HepG2 (cell line): Measurements from ENCODE around the gene RCE1. TPM values are rescaled to one million over a fixed set of nuclear protein-coding genes. Genes with fewer than 3 reads are reported as not detected.

Source experiments
- AHR ChIP-seq: IDR thresholded peaks from 2 replicates; pipeline ENCODE4 v1.6.1; 2018; ENCODE audit warnings: missing genetic modification reagents, missing compliant biosample characterization
- ESRRA ChIP-seq: sonication (generic); formaldehyde crosslinking; IDR thresholded peaks from 2 replicates; pipeline ENCODE4 v1.5.1; 2020; ENCODE audit warnings: mild to moderate bottlenecking, low read depth, missing genetic modification reagents
- HMGA1 ChIP-seq: sonication (generic); formaldehyde crosslinking; conservative IDR thresholded peaks from 2 replicates; pipeline ENCODE4 v1.4.0; 2020; ENCODE audit warnings: missing genetic modification reagents
- HMGXB4 ChIP-seq, 2 experiments: sonication (generic) in 1 of 2; formaldehyde crosslinking in 1 of 2; IDR thresholded peaks; 2 replicates each; pipeline versions ENCODE4 v1.4.0 to v1.6.1; 2018 to 2020; ENCODE audit warnings: missing genetic modification reagents in 2 of 2, borderline replicate concordance in 1 of 2, low read depth in 1 of 2, mild to moderate bottlenecking in 1 of 2, missing biosample characterization in 1 of 2
- KDM5B ChIP-seq: sonication (generic); formaldehyde crosslinking; IDR thresholded peaks from 2 replicates; pipeline ENCODE4 v1.4.0; 2020; ENCODE audit warnings: missing genetic modification reagents, mild to moderate bottlenecking, borderline replicate concordance
- RBAK ChIP-seq: sonication (generic); formaldehyde crosslinking; IDR thresholded peaks from 2 replicates; pipeline ENCODE4 v1.5.1; 2020; ENCODE audit warnings: mild to moderate bottlenecking, missing genetic modification reagents
- TCF7 ChIP-seq: sonication (generic); IDR thresholded peaks from 2 replicates; pipeline ENCODE4 v1.6.1; 2016; ENCODE audit warnings: antibody characterized with exemption, low read depth
- ZFP1 ChIP-seq: IDR thresholded peaks from 2 replicates; pipeline ENCODE4 v1.6.1; 2016
- ZFP62 ChIP-seq: sonication (generic); formaldehyde crosslinking; IDR thresholded peaks from 2 replicates; pipeline ENCODE4 v1.4.0; 2020; ENCODE audit warnings: missing genetic modification reagents
- ZNF276 ChIP-seq: sonication (generic); formaldehyde crosslinking; IDR thresholded peaks from 2 replicates; pipeline ENCODE4 v1.4.0; 2020; ENCODE audit warnings: mild to moderate bottlenecking, low read depth, missing genetic modification reagents
- ZNF337 ChIP-seq: sonication (generic); formaldehyde crosslinking; IDR thresholded peaks from 2 replicates; pipeline ENCODE4 v1.5.1; 2020; ENCODE audit warnings: missing genetic modification reagents, low read depth, mild to moderate bottlenecking, borderline replicate concordance
- ZNF563 ChIP-seq: sonication (generic); formaldehyde crosslinking; IDR thresholded peaks from 2 replicates; pipeline ENCODE4 v1.8.0; 2022; ENCODE audit warnings: mild to moderate bottlenecking, moderate library complexity, missing genetic modification reagents
- polyA plus RNA-seq, 8 experiments: library from polyadenylated mRNA; depleted of rRNA in 3 of 8; stranded (reverse) in 7 of 8; unstranded in 1 of 8; fragments of >200 nt; fragmentation: Illumina TruSeq in 4 of 8; extraction: Trizol in 4 of 8; gene quantifications; 2 replicates each; pipeline versions ENCODE4 v1.2.1 to v1.2.3, GENCODE V29; 2011 to 2016; ENCODE audit warnings: low read depth in 4 of 8, missing spikeins in 1 of 8, mixed read lengths in 1 of 8; ENCODE audit not compliant: insufficient read depth in 1 of 8
- total RNA-seq, 5 experiments: library from RNA; depleted of rRNA; stranded (reverse); fragments of >200 nt; fragmentation: Illumina TruSeq; extraction: Trizol; gene quantifications; 2 replicates each; pipeline ENCODE4 v1.2.3, GENCODE V29; 2016; ENCODE audit warnings: low read depth in 1 of 5
- TF ChIP-seq, protein P1 (sequence below): sonication (generic); formaldehyde crosslinking; IDR thresholded peaks from 2 replicates; pipeline ENCODE4 v1.4.0; 2020; ENCODE audit warnings: mild to moderate bottlenecking, missing genetic modification reagents

Gene RCE1
- total and polyA plus RNA-seq, 2 of the 13 experiments (the other 11 are each of a cell fraction or from before 2014, with no cell fraction given), result 22.2 to 22.4 TPM

GRCh38 chr11:66891851-66892660 lies 48.8 kb downstream of the RCE1 start (continued):
- no peak for TF ChIP-seq ZNF563 (CRISPR knock-in tag)
- TF ChIP-seq KDM5B (CRISPR knock-in tag), result no peak
- no peak for TF ChIP-seq RBAK (CRISPR knock-in tag)
- TF ChIP-seq HMGA1, result no peak
- no peak for TF ChIP-seq AHR (CRISPR knock-in tag)
- TF ChIP-seq ZNF276 (CRISPR knock-in tag), result no peak
- TF ChIP-seq, protein P1, sequence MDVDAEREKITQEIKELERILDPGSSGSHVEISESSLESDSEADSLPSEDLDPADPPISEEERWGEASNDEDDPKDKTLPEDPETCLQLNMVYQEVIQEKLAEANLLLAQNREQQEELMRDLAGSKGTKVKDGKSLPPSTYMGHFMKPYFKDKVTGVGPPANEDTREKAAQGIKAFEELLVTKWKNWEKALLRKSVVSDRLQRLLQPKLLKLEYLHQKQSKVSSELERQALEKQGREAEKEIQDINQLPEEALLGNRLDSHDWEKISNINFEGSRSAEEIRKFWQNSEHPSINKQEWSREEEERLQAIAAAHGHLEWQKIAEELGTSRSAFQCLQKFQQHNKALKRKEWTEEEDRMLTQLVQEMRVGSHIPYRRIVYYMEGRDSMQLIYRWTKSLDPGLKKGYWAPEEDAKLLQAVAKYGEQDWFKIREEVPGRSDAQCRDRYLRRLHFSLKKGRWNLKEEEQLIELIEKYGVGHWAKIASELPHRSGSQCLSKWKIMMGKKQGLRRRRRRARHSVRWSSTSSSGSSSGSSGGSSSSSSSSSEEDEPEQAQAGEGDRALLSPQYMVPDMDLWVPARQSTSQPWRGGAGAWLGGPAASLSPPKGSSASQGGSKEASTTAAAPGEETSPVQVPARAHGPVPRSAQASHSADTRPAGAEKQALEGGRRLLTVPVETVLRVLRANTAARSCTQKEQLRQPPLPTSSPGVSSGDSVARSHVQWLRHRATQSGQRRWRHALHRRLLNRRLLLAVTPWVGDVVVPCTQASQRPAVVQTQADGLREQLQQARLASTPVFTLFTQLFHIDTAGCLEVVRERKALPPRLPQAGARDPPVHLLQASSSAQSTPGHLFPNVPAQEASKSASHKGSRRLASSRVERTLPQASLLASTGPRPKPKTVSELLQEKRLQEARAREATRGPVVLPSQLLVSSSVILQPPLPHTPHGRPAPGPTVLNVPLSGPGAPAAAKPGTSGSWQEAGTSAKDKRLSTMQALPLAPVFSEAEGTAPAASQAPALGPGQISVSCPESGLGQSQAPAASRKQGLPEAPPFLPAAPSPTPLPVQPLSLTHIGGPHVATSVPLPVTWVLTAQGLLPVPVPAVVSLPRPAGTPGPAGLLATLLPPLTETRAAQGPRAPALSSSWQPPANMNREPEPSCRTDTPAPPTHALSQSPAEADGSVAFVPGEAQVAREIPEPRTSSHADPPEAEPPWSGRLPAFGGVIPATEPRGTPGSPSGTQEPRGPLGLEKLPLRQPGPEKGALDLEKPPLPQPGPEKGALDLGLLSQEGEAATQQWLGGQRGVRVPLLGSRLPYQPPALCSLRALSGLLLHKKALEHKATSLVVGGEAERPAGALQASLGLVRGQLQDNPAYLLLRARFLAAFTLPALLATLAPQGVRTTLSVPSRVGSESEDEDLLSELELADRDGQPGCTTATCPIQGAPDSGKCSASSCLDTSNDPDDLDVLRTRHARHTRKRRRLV (CRISPR knock-in tag), result no peak
- TF ChIP-seq TCF7, result no peak
- no peak for TF ChIP-seq ZNF337
- no peak for TF ChIP-seq ZFP62 (CRISPR knock-in tag)
- TF ChIP-seq ESRRA (CRISPR knock-in tag), result no peak
- no peak for TF ChIP-seq HMGXB4 (CRISPR knock-in tag; IDR thresholded peaks at IDR 0.05; ENCODE audit: borderline replicate concordance in 1 of 2, low read depth in 1 of 2)
- TF ChIP-seq ZFP1, result no peak
